Astrocyte of the spinal cord (primary cell): ENCODE data around the gene KAZN.

Experiments used
- DNase-seq: peaks from one replicate; pipeline ENCODE4 v3.0.0; 2011; ENCODE audit warnings: low read depth, low spot score
- H3K4me3 ChIP-seq: 2 replicates; pipeline ENCODE4 v1.5.1; 2011; ENCODE audit warnings: low read depth, mild to moderate bottlenecking, low read length, moderate library complexity
- CTCF ChIP-seq: IDR thresholded peaks from 2 replicates; pipeline ENCODE4 v1.5.1; 2012; ENCODE audit warnings: low read depth, mild to moderate bottlenecking, low read length, inconsistent platforms
- in situ Hi-C: cut with HindIII; loops from 2 replicates; pipeline ENCODE4 v1.10.0; 2017; ENCODE audit warnings: low sequenced_read_pairs

Gene KAZN

GRCh38 chr1:15101801-15102200 is 503.3 kb downstream of the KAZN start:
- in situ Hi-C loops, result no loop called here
- no peak overlapping the region for H3K4me3 ChIP-seq
- no peak for DNase-seq
- TF ChIP-seq CTCF, result no peak

GRCh38 chr1:15102646-15103045 is 504.2 kb downstream of the KAZN start:
- H3K4me3 ChIP-seq, result no peak overlapping the region
- DNase-seq, result no peak
- in situ Hi-C loops, result no loop called here
- no peak for TF ChIP-seq CTCF

GRCh38 chr1:15103211-15103610 is 504.7 kb downstream of the KAZN start:
- no peak for TF ChIP-seq CTCF
- H3K4me3 ChIP-seq, result no peak overlapping the region
- in situ Hi-C loops, result no loop called here
- no peak for DNase-seq

GRCh38 chr1:15103906-15104305 is 505.4 kb downstream of the KAZN start:
- in situ Hi-C loops, result no loop called here
- DNase-seq, result no peak
- no peak overlapping the region for H3K4me3 ChIP-seq
- no peak for TF ChIP-seq CTCF

- no peak overlapping the region for H3K4me3 ChIP-seq
- TF ChIP-seq CTCF, result no peak
- in situ Hi-C loops, result no loop called here
- no peak for DNase-seq
Observed at GRCh38 chr1:15104768-15105167, 506.3 kb downstream of the KAZN start.

- in situ Hi-C loops, result no loop called here
- DNase-seq, result no peak
- no peak overlapping the region for H3K4me3 ChIP-seq
- TF ChIP-seq CTCF, result no peak
Observed at GRCh38 chr1:15106608-15107007, 508.1 kb downstream of the KAZN start.
